Activated T-helper 1 cell treated with anti-CD3 and anti-CD28 coated beads, Interleukin-2, amount 50 U/mL, for 16 hours (primary cell): ENCODE results near the gene ARL16.
A peak's percentile ranks its signal among the peaks of the same experiment; 100 is the strongest.

Experiments used
- DNase-seq, 2 donors: peaks; one replicate each; pipeline ENCODE4 v3.0.0-alpha.2; 2020; ENCODE audit warnings: low read depth in 1 of 2, low spot score in 1 of 2

The ARL16 gene

DNA sequence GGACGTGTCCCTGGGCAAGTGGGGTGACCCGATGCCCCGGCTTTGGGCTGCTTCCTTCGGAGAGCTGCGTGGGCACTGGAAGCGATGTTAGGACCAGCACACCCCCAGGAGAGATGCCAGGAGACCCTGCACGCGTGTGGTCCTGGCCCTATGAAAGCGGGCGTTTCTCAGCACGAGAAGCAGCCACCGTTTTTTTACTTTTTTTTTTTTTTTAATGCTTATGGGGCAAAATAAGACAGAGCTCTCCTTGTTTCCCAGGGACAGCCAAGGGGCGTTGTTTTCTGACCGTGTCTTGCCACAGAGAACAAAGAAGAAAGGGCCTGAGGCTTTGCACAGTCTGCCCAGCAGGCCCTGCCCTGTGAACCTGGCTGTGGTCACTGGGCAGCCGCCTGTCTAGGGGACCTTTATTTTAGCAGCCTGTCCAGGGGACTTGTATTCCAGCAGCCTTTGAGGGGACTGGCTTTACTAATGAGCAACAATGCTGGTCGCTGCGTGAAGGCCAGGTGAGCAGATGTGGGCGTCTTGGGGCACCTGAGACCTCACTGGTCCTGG lies 29.5 kb upstream of the ARL16 start:
- no peak for DNase-seq

DNA sequence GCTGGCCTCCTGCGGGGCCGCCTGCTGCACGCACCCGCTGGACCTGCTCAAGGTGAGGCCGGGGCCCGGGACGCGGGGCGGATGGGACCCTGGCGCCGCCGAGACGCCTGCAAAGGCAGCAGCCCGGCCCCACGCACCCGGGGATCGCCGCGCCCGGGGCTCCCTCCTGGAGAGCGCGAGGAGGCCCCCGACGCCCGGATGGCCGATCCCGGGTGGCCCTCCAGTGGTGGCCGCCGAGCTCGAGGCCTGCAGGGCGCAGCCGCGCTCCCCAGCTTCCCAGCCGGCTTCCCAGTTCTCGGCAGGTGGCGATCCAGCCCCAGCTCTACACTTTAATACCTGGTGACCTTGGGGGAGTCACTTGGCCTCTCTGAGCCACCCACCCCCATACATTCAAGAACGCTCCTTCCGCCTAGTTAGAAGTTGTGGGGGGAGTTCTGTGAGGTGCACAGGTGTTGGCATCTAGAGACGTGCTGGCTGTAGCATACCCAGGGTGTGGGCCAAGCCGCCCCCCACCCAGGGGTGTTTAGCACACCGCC lies 28.9 kb upstream of the ARL16 start:
- no peak for DNase-seq

DNA sequence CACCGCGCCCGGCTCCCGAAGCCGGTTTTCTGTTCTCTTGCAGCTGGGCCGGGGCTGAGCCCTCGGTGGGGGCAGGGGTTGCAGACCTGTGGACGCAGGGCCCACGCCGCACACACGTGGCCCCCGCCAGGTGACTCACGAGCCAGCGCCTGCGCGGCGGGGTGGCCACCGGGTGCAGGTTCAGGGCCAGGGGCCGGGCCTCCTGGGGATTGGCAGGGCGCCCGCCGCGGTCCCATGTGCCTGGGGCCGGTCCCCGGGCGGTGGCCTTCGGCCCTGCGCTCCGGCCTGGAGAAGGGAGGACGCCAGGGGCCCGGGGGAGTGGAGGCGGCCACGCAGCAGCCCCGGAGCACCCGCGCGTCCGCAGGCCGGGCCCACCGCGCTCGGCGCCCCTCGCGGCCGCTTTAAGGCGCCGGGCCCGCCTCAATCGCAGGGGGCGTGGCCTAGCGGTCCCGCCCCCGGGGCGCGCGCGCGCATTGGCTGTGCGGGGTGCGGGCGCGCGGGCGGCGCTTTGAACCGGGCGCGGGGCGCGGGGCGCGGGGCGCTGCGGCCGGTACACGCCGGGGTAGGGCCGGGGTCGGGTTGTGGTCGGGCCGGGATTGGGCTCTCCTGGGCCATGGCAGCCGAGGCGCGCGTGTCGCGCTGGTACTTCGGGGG lies 28.3 kb upstream of the ARL16 start, which contains the start of gene SLC25A10:
Gene SLC25A10 (plus strand): TSS at position 471 of the 654 bp plus-strand sequence. CDS start 143 bp downstream, at position 614.
- peak; percentile 46 to 71 for DNase-seq

DNA sequence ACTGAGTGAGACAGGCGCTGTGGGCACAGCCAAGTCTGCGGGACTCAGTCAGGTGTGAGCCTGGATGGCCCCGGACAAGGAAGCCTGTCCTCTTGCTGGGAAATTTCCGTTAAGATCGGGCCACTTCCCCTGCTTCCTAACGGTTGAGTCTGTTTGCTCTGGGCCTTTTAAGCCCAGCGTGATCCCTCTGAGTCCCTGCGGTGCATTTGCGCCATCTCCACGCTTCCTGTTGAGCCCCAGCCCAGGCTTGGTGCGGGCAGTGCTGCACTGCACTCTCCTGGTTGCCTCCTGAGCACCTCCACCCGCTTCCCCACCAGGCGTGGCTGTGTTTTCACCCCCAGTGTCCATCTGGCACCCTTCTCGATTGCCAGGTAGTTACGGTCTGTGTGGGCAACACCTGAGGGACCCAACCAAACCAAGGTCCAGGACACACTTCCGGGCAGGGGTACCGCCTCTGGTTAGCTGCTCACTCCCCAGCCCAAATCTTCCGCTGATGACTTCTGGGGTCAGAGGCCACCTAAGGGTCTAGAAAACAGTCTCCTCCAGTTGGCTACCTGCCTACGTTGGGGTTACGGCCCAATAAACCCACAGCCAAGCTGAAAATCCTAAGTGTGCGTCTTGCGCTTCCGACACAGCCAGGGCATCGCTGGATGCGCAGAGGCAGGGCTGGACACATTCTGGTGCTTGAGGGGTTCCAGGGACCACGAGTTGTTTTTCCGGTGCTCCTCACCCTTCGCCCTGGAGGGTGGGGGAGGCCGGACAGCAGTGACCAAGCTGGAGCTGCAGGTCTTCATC lies 27.1 kb upstream of the ARL16 start:
- DNase-seq: no peak

DNA sequence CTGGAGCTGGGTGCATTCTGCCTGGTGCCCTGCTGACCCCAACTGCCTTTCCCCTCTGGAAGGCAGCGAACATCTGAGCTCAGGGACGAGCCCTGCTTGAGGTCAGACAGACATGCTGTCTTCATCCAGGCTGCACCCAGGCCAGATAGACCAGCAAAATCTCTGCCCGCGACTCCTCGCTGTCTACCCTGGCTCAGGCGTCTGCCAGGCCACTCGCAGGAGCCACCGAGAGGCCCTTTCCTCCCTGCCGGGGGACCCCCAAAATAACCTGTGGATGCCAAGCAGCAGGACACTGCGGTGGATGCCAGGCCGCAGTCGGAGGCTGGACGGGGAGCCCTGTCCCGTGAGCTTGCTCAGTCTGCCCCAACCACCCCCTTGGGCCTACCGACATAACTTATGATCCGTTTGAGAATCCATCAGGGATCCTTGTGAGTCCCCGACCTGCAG lies 25.2 kb upstream of the ARL16 start:
- DNase-seq: no peak

DNA sequence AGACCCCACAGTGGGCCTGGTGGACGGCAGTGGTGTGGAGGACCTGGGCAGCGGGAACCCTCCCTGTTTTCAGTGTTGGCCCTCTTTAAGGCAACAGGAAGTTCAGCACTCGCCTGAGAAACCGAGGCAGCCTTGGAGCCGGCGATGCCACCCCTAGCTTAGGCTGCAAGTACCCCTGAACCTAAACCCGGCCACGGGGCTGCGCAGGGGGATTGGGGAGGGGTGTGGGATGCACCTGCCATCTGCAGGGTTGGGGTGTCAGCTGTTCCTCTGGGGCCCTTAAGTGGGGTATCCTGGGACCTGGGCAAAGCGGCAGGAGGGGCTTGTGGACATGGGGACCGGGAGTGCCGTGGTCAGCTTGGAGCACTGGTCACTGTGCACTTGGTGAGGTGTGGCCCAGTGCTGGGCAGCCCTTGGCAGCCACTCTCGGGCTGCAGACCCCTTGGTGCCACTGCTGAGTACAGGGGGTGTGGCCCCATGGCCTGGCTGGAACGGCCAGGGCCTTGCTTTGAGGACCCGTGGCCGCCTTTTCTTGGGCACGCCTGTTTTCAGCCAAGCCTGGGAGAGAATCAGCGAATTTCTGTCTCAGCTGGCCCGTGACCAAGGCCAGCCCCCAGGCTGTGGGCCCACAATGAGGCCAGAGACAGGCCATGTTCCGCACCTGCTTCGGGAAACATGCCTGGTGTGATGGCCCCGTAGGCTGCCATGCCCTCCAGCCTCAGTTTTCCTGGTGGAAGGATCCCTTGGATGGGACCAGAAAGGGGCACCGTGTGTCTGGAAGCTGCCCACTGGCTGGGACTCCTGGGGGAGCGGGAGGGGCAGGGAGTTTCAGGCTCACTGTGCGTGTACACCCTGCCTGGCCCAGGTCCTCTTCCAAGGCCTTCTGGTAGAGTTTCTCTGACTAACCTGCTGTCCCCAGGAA lies 24.4 kb upstream of the ARL16 start:
- DNase-seq: no peak

DNA sequence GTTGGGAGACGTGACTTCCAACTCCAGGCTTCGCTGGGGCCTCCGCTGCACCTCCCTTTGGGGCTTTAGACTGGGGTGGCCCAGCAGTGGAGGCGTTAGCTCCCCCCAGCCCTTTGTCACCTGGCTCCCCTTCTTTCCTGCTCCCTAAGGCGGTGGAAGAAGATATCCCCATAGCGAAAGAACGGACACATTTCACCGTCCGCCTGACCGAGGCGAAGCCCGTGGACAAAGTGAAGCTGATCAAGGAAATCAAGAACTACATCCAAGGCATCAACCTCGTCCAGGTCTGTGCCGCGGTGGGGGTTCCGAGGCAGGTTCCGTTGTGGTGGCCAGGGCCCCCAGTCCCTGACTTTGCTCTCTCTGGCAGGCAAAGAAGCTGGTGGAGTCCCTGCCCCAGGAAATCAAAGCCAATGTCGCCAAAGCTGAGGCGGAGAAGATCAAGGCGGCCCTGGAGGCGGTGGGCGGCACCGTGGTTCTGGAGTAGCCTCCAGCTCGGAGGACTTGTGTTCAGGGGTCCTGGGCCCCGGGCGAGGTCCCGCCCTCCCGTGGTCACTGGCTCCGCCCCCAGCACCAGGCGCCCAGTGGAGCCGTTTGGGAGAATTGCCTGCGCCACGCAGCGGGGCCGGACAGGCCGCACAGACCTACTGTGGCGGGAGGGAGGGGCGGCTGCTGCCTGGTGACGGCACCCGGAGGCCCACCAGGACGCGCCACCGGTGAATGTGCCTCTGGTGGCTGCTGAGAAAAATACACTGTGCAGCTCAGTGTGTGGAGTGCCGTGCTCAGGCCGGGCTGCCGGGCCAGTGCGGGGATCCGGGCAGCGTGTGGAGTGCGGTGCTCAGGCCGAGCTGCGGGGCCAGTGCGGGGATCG lies 23.4 kb upstream of the ARL16 start:
- DNase-seq: no peak

DNA sequence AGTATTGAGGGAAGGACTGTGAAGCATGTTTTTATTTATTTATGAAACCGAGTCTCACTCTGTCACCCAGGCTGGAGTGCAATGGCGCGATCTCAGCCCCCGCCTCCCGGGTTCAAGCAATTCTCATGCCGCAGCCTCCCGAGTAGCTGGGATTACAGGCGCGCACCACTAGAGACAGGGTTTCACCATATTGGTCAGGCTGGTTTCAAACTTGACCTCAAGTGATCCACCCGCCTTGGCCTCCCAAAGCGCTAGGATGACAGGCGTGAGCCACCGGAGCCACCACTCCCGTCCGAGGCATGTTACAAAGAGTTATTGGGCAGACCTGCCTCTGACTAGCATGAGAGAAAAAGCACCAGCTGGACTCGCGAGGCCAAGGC lies 22.6 kb upstream of the ARL16 start:
- no peak for DNase-seq

DNA sequence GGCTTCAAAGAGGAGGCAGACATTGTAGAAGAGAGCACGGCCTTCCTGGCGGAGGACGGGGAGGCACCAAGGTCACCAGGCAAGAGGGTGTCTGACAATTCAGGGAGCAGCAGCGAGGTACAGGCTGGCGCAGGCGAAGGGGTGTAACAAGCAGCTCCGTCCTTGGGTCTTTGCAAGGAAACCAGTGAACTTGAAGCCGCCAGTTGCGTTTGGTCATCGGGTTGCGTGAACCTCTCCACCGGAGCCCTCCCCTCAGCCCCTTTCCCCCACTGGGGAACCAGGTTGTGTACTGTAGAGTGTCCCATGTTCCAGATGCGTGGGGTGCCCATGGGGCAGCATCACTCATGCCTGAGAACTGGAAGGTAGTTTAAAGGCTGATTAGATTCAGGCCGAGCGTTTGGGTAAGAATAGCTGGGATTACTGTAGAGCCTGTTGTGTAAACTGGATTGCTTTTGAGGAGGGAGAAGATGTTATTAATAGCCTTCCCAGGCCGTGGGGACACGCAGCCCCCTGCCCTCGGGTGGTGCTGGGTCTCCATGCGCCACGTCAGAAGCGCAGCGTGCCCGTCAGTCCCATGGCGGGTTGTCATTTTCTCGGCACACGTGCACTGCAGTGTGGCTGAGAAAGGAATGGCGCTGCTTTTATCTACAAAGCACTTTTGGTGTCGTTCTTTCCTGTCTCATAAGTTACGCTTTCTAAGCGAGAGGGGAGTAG lies 22.1 kb upstream of the ARL16 start:
- DNase-seq: no peak

DNA sequence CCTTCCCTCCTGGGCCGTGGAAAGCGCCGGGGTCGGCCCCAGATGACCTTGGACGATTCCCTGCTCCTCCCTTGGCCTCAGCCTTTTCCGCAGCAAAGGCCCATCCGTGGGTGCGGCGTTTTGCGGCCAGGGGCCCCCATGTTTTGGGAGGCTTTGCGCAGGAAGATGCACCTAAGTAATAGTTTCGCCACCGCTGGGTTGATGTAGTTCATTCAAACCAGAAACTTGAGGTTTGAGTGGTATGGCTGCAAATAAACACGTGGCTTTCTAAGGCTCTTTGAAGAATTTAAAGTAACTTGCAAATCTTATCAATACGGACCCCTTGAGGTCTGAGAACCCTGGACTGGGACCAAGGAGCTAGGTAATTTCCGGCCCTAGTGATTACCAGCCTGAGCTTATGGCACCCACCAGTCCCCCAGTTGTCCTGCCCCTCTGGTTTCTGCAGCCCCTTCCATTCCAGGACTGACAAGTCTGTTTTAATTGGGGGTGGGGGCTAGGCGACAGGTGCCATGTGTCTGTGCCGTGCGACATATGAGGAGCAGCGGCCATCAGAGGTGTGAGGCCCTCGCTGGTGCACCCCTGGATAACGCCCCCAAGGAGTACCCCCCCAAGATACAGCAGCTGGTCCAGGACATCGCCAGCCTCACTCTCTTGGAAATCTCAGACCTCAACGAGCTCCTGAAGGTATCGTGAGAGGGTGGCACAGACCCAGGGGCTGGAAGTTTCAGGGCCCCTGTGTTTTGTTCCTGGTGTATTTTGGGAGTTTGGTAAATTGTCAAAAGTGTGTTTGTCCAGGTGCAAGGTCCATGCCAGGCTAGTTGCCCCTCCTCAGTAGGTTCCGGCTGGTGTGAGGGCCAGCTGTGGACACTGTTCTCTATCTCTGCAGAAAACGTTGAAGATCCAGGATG lies 20.4 kb upstream of the ARL16 start:
- no peak for DNase-seq

DNA sequence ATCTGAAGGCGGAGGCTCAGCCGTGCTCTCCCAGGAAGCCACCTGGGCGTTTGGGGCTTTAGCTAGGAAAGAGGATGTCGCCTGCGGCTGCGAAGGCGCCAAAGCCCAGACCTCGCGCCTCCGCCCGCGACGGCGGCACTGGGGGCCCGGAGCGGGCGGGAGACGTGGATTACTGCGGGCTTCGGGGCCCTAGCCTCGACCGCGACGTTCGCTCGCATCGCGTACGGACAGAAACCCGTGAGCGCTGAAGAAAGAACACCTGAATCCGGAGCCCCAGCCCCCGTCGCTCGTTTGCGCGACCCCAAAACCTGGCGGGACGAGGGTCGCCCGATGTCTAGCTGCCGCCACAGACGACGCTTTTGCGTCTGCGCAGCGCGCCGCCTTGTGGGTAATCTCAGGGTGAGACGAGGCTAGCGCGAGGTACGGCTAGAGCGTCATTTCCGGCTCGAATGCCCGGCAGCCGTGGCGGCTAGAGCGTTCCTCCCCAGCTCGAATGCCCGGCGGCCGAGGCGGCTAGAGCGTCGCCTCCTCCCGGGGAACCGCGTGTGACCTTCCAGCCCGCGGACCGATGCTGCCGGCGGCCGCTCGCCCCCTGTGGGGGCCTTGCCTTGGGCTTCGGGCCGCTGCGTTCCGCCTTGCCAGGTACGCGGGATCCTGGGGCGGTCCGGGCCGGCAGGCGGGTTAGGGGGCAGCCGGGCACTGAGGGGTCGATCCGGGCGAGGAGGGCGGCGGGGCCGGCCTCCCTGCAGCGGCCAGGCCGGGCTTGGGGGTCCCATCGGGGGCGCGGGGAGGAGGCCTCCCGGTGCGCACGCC lies 19.5 kb upstream of the ARL16 start, which contains the start of gene MRPL12:
Gene MRPL12 (plus strand): TSS at position 434 of the 813 bp plus-strand sequence. CDS start 135 bp downstream, at position 569.
- peak; percentile 75 to 82 for DNase-seq

DNA sequence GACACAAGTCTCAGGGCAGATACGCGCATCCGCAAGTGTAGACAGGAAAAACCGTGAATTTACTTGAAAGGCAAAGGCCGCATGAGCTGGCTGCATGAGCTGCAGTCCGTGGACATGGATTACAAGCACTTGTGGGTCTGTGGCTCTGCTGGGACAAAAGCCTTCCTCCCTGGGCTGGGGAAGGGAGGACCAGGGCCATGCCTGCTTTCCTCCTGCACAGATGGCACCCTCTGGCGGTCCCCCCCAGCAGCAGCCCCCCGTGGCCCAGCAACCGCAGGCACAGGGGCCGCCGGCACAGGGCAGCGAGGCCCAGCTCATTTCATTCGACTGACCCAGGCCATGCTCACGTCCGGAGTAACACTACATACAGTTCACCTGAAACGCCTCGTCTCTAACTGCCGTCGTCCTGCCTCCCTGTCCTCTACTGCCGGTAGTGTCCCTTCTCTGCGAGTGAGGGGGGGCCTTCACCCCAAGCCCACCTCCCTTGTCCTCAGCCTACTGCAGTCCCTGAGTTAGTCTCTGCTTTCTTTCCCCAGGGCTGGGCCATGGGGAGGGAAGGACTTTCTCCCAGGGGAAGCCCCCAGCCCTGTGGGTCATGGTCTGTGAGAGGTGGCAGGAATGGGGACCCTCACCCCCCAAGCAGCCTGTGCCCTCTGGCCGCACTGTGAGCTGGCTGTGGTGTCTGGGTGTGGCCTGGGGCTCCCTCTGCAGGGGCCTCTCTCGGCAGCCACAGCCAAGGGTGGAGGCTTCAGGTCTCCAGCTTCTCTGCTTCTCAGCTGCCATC lies 17.9 kb upstream of the ARL16 start:
- no peak for DNase-seq

DNA sequence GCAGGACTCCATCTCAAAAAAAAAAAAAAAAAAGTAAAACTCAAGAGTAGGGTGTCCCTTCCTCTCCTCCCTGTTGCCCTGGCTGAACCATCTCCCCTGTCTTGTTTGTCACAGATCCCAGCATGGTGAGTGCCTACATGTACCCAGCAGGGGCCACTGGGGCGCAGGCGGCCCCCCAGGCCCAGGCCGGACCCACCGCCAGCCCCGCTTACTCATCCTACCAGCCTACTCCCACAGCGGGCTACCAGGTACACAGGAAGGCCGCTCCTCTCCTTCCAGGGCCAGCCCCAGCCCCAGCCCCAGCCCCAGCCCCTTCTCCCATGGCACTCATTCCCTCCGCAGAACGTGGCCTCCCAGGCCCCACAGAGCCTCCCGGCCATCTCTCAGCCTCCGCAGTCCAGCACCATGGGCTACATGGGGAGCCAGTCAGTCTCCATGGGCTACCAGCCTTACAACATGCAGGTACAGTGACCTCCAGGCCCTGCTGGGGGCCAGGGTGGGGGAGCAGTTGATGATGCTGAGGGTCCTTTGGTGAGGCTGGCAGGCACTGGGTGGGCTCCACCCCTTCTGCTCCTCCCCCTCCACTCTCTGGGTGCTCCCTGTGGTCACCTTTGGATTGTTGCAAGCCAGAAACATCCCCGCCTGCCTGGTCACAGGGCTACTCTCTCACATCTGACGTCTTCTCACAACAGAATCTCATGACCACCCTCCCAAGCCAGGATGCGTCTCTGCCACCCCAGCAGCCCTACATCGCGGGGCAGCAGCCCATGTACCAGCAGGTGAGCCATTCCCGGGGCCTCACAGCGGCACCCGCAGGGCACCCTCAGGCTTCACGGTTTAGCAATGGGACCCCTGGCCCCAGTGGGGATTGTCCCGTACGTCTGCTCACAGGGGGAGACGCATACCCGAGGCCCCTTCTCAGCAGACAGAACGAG lies 17.0 kb upstream of the ARL16 start:
- no peak for DNase-seq

DNA sequence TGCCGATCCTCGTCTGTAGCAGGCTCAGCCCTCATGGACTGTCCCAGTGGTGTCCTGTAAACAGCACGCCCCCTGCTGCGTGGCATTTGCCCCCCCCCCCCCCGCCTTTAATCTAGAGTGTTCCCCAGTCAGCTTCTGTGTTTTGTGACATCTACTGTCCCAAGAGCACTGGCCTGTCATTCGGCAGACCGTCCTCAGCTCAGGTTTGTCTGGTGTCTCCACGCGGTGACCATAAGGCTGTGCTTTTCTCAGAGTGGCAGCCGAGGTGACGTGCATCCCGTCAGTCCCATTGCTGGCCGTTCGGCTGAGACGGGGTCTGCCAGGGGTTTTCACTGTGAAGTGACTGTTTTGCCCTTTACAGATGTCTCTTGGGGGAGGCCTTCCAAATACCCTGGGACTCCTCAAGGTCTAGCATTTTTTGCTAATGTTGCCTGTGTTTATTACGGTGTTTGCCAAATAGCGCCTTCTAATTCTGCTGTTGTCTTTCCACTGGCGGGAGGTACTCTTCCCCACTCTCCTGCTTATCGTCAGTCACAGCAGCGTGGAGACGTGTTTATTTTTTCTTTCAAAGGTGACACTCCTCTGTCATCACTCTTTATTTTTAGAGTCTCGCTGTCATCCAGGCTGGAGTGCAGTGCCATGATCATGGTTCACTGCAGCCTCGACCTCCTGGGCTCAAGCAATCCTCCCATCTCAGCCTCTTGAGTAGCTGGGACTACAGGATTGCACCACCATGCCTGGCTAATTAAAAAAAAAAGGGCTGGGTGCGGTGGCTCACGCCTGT lies 13.9 kb upstream of the ARL16 start:
- no peak for DNase-seq
